ENCODE results near the gene KNDC1.

The KNDC1 gene

DNA sequence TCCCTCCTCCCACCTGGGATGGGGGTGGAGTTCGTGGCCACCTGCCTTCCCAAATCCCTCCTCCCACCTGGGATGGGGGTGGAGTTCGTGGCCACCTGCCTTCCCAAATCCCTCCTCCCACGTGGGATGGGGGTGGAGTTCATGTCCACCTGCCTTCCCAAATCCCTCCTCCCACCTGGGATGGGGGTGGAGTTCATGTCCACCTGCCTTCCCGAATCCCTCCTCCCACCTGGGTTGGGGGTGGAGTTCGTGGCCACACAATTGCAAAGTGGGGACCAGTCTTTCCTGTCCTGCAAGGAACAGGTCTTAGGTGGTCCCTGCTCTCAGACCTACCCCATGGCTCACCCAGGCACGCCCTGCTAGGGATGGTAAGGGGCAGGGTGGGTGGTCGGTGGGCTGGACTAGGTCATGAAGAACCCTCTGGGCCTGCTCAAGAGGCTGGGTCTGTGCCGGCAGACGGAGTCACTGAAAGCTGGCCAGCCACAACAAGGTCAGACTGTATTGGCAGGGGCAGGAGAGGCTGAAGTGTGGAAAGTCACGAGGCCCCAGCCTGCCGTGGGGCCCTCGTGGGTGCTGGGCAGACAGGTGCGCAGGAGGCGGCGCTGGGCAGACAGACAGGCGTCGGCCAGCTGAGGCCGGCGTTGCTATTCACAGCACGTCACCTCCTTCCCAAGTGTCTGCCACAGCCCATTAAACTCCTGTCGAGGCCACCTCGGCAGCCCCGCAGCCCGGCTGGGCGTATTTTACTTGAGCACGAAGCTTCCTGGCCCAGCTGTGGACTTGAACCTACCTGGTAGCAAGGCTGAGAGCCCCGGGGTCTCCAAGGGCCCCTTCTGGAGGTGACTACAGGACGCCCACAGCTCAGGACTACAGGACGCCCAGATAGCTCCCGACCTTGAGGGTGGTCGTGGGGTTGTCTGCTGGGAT is 4.1 kb downstream of the KNDC1 start:
- peaks cover 12% of the 10 kb centered on the region for H3K27me3 ChIP-seq (ENCODE audit: control insufficient read depth, insufficient read depth, low read length)
- no peak overlapping the region for H3K4me3 ChIP-seq (ENCODE audit: low read length)
- no peaks in the 10 kb centered on the region for H3K4me1 ChIP-seq (ENCODE audit: control insufficient read depth, insufficient read depth, low read length)
- no peak overlapping the region for H3K27ac ChIP-seq (ENCODE audit: low read depth, low read length)
- H3K36me3 ChIP-seq (ENCODE audit: control insufficient read depth, insufficient read depth, low read length), result no peaks in the 10 kb centered on the region
- no peak overlapping the region for H3K9ac ChIP-seq (ENCODE audit: low read length)

DNA sequence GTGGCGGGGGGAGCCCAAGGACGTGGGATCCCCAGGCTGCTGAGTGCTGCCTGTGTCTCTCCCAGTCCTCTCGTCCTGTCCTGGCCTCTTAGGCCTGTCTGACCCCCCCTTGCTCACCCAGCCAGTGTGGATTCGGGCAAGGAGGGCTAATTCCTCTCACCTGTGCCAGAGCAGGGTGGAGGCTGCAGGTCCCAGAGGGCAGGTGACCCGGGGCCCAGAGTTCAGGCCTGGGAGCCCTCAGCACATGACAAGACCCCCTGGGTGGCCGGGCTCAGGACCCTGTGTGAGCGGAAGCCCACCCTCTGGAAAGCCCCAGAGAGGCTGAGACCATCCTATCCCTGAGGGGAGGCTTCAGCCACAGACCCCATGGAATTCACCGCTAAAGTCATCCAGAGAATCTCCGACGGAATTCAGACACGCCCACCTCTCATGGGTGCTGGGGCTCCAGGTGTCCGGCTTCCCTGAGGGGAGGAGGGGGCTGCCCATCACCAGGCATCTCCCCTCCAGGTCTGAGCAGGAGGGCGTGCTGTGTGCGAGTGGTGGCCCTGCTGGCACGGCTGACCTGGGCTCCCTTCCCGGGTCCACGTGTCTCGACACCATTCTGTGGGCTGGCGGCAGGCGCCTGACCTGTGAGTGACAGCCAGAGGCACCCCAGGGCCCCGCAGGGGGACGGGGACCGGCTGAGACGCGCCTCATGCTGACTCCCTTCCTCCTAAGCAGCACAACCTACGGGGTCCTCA is 5.0 kb downstream of the KNDC1 start:
- Histone ChIP-seq H3K4me1 (ENCODE audit: control insufficient read depth, insufficient read depth, low read length) (no peaks in the 10 kb centered on the region), H3K27ac (ENCODE audit: low read depth, low read length) (no peak overlapping the region), H3K9ac (ENCODE audit: low read length) (no peak overlapping the region), H3K27me3 (ENCODE audit: control insufficient read depth, insufficient read depth, low read length) (peaks cover 12% of the 10 kb centered on the region), H3K4me3 (ENCODE audit: low read length) (no peak overlapping the region), H3K36me3 (ENCODE audit: control insufficient read depth, insufficient read depth, low read length) (no peaks in the 10 kb centered on the region)

DNA sequence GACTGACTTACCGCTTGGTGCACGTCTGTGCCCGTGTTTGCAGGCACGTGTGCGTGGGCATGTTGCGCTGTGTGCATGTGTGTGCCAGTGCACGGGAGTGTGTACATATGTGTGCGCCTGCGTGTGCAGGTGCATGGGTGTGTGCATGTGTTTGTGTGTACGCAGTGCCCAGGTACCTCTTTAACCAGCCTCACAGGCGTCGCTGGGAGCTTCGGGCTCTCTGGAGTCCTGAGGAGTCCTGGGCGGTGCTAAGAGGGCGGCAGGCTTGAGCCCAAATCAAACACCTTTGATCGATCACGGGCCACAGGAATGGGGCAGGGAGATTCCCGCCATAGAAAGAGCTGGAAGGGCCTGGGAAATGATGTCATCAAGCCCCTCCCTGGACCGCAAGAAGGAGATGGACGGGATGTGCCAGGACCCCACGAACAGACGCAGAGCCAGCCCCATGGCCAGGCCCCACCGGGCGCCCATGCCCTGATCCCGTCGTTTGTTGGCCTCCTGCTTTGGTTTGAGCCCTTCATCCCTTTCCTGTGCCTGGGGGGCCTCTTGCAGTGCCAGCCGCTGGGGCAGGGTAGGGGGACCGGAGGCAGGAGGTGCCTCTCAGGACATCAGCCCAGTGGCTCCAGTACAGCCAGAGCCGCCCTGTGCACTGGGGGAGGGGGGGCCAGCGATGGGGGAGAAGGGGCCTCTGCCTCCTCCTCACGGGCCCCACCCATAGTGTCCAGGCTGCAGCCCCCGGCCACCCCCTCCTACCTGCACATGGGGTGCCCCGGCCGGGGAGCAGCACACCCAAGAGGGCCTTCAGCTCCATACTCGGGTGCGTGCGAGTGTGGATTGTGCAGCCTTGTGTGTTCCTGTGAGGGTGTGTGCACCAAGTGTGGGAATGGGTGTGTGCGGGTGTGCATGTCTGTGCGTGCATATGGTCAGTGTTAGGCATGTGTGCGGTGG is 5.8 kb downstream of the KNDC1 start:
- peaks cover 12% of the 10 kb centered on the region for H3K27me3 ChIP-seq (ENCODE audit: control insufficient read depth, insufficient read depth, low read length)
- H3K4me1 ChIP-seq (ENCODE audit: control insufficient read depth, insufficient read depth, low read length), result no peaks in the 10 kb centered on the region

DNA sequence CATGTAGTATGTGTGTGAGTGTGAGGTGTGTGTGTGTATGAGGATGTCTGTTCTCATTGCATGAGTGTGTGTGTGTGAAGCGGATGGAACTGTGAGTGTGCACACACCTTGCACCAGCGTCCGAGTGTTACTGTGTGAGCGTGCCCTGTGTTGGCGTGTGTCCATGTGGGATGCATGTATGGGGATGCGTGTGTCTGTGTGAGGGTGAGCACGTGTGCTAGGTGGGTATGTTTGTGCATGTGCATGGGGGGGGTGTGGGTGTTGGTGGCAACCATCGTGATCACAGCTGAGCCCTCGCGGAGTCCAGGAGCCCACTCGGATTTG is 6.4 kb downstream of the KNDC1 start:
- H3K4me1 ChIP-seq (ENCODE audit: control insufficient read depth, insufficient read depth, low read length), result no peaks in the 10 kb centered on the region
- no peak overlapping the region for H3K4me3 ChIP-seq (ENCODE audit: low read length)
- no peak overlapping the region for H3K27ac ChIP-seq (ENCODE audit: low read depth, low read length)
- H3K9ac ChIP-seq (ENCODE audit: low read length), result no peak overlapping the region
- H3K27me3 ChIP-seq (ENCODE audit: control insufficient read depth, insufficient read depth, low read length), result peaks cover 8% of the 10 kb centered on the region
- no peaks in the 10 kb centered on the region for H3K36me3 ChIP-seq (ENCODE audit: control insufficient read depth, insufficient read depth, low read length)

More for the DNA sequence above, 5.8 kb downstream of the KNDC1 start:
- Histone ChIP-seq H3K9ac (ENCODE audit: low read length) (no peak overlapping the region), H3K27ac (ENCODE audit: low read depth, low read length) (no peak overlapping the region), H3K36me3 (ENCODE audit: control insufficient read depth, insufficient read depth, low read length) (no peaks in the 10 kb centered on the region), H3K4me3 (ENCODE audit: low read length) (no peak overlapping the region)

DNA sequence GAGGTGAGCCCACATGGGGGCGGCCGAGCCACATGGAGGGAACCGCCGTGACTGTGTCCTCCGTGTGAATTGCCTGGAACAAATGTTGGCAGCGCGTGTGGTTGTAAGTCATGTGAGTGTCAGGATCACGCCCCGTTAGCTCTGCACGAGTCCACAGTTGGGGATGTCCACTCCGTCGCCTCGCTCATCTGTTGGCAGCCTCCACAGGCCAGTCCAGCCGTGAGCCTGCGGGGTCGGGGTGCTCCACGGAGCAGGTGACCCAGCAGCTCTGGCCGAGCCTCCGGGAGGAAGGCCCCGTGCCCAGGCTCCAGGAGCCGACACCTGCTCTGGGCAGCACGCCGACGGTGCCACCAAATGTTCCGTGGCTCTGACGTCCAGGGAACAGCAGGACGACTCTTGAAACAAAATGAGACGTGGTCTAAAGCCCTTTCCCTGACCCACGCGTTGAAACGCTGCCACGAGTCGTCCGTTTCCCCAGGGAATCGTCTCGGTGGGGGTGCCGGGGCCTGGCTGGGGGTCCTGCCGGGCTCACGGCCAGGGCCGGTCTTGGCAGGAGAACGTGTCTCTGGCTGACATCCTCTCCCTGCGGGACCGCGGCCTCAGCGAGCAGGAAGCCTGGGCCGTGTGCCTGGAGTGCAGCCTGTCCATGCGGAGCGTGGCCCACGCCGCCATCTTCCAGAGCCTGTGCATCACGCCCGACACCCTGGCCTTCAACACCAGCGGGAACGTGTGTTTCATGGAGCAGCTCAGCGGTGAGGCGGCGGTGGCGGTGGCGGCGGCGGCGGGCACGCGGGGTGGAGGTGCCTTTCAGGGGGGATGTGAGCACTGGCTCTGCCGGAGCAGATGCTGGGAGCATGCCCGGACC is 7.0 kb downstream of the KNDC1 start:
- Histone ChIP-seq H3K4me3 (ENCODE audit: low read length) (no peak overlapping the region), H3K9ac (ENCODE audit: low read length) (no peak overlapping the region), H3K27me3 (ENCODE audit: control insufficient read depth, insufficient read depth, low read length) (peaks cover 5% of the 10 kb centered on the region), H3K36me3 (ENCODE audit: control insufficient read depth, insufficient read depth, low read length) (no peaks in the 10 kb centered on the region), H3K27ac (ENCODE audit: low read depth, low read length) (no peak overlapping the region), H3K4me1 (ENCODE audit: control insufficient read depth, insufficient read depth, low read length) (no peaks in the 10 kb centered on the region)

DNA sequence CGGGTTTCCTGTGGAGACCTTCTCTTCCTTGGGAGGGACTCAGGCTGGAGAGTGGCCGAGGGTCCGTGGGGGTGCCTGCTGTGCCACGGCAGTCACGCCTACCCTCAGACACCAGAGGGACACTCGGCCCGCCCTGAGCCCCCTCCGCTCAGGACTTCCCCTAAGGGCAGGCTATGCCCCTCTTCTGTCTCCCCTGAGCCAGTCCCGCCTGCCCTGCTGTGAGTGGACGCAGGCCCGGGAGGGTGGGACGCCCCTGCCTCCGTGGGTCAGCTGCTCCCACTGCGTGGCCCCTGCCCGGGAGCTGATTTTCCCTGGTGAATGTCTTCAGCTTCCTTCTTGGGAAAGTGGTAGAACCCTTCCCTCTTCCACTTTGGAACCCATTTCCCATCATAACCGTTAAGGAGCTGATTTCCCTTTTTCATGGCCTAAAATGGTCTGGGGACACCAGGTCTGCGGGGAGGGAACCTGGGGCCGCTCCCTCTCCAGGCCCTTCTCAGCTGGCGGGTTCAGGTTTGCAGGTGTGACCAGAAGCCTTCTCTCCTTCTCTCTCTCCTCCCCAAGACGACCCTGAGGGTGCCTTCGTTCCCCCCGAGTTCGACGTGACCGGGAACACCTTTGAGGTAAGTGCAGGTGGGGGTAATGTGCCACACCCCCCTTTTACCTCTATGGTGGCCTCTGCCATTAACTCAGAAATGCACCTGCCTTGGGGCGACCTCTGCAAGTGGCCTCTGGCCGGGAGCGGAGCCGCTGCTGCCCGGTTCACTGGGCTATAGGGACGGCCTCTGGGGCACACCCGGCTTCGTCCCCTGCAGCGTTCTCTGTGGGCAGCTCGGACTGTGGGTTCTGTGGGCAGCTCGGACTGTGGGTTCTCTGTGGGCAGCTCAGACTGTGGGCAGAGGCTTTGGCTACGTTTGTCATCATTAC is 7.9 kb downstream of the KNDC1 start:
- peaks cover 2% of the 10 kb centered on the region for H3K27me3 ChIP-seq (ENCODE audit: control insufficient read depth, insufficient read depth, low read length)
- no peak overlapping the region for H3K9ac ChIP-seq (ENCODE audit: low read length)
- no peaks in the 10 kb centered on the region for H3K36me3 ChIP-seq (ENCODE audit: control insufficient read depth, insufficient read depth, low read length)
- no peaks in the 10 kb centered on the region for H3K4me1 ChIP-seq (ENCODE audit: control insufficient read depth, insufficient read depth, low read length)
- H3K4me3 ChIP-seq (ENCODE audit: low read length), result no peak overlapping the region
- H3K27ac ChIP-seq (ENCODE audit: low read depth, low read length), result no peak overlapping the region

DNA sequence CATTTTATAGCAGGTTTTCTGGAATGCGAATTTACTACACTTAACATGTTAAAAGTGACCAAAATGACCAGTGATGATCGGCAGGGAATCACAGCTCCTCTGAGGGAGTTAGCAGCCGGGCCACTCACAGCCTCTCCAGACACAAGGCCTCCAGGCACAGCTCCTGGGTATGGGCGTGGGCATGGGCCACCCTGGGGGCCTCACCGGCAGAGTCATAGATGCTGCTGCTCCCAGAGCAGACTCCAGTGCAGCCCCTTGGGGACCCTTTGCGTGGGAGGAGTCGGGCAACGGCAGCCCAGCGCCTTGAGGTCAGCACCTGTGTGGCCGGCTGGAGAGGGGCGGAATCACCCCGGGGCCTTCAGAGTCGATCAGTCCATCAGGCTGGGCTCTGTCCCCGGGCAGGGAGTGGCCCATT is 8.6 kb downstream of the KNDC1 start:
- H3K36me3 ChIP-seq (ENCODE audit: control insufficient read depth, insufficient read depth, low read length), result no peaks in the 10 kb centered on the region
- H3K27me3 ChIP-seq (ENCODE audit: control insufficient read depth, insufficient read depth, low read length), result no peaks in the 10 kb centered on the region

DNA sequence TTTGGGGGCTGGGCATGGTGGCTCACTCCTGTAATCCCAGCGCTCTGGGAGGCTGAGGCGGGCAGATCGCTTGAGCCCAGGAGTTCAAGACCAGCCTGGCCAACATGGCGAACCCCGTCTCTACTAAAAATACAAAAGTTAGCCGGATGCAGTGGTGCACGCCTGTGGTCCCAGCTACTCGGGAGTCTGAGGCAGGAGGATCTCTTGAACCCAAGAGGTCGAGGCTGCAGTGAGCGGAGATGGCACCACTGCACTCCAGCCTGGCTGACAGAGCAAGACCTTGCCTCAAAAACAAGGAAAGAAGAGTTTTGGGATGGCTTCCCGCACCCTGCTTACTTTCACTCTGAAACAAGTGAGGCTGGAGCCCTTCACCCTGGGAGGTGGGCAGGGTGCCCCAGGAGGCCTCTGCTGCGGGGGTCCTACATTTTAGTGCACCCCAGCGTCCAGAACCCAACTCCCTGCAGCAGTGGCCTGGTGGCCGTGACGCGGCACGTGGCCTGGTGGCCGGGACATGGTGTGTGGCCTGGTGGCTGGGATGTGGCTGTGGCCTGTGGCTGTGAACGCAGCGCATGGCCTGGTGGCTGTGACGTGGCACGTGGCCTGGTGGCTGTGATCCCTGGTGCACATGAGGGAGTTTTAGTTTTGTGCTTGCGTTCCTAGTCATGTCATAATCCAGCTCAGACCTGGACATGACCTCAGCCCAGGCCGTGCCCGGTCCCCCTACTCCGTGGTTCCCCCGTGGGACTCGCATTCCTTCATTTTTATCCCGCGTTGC is 9.3 kb downstream of the KNDC1 start:
- no peak overlapping the region for H3K4me3 ChIP-seq (ENCODE audit: low read length)
- H3K9ac ChIP-seq (ENCODE audit: low read length), result no peak overlapping the region
- no peaks in the 10 kb centered on the region for H3K4me1 ChIP-seq (ENCODE audit: control insufficient read depth, insufficient read depth, low read length)
- no peaks in the 10 kb centered on the region for H3K36me3 ChIP-seq (ENCODE audit: control insufficient read depth, insufficient read depth, low read length)
- no peaks in the 10 kb centered on the region for H3K27me3 ChIP-seq (ENCODE audit: control insufficient read depth, insufficient read depth, low read length)
- no peak overlapping the region for H3K27ac ChIP-seq (ENCODE audit: low read depth, low read length)

More for the DNA sequence above, 8.6 kb downstream of the KNDC1 start:
- Histone ChIP-seq H3K4me3 (ENCODE audit: low read length) (no peak overlapping the region), H3K9ac (ENCODE audit: low read length) (no peak overlapping the region), H3K27ac (ENCODE audit: low read depth, low read length) (no peak overlapping the region), H3K4me1 (ENCODE audit: control insufficient read depth, insufficient read depth, low read length) (no peaks in the 10 kb centered on the region)

DNA sequence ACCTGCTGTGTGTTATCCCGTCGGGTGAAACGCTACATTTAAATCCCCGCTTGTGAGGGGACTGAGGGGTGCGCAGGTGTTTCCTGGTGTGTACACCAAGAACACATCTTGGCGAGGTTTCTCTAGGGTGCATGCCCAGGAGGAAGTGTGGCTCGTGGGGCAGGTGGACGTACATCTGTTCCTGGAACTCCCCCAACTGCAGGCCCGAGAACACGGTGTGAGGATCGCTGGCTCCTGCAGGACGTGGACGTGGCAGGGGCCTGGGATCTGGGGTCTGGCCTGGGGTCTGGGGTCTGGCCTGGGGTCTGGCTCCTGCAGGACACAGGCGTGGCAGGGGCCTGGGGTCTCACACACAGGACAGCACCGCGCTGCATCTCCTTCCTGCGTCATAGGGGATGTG is 10.1 kb downstream of the KNDC1 start:
- no peaks in the 10 kb centered on the region for H3K27me3 ChIP-seq (ENCODE audit: control insufficient read depth, insufficient read depth, low read length)

DNA sequence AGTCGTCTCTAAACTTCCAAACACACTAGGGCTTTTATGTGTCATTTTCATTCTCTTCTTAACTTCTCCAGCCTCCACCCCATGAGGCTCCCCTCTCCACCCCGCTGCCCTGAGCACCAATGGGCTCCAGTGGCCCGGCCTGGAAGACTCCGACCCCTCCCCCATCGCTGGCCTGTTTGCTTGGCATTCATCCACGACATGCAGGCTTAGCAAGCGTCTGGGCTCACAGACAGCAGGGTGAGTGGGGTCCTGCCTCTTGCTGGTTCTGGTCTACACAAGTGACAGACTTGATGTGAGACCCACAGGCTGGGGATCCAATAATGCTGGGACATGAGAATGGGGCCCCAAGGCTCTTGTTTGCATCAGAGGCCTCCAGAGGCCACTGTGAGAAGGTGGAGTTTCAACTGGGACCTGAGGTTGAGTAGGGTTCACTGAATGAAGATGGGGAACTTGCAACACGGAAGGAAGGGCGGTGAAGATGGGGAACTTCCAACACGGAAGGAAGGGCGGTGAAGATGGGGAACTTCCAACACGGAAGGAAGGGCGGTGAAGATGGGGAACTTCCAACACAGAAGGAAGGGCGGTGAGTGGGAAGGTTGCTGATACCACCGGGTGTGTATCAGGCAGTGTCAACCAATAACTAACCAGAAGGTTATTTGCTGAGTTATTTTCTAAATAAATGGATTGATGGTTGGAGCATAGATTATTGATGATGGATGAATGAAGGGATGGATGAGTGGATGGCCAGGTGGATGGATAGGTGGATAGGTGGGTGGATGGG is 14.0 kb downstream of the KNDC1 start:
- no peaks in the 10 kb centered on the region for H3K36me3 ChIP-seq (ENCODE audit: control insufficient read depth, insufficient read depth, low read length)
- no peak overlapping the region for H3K4me3 ChIP-seq (ENCODE audit: low read length)
- no peak overlapping the region for H3K27ac ChIP-seq (ENCODE audit: low read depth, low read length)
- H3K9ac ChIP-seq (ENCODE audit: low read length), result no peak overlapping the region
- H3K4me1 ChIP-seq (ENCODE audit: control insufficient read depth, insufficient read depth, low read length), result no peaks in the 10 kb centered on the region
- H3K27me3 ChIP-seq (ENCODE audit: control insufficient read depth, insufficient read depth, low read length), result no peaks in the 10 kb centered on the region

More for the DNA sequence above, 10.1 kb downstream of the KNDC1 start:
- H3K27ac ChIP-seq (ENCODE audit: low read depth, low read length), result no peak overlapping the region
- no peaks in the 10 kb centered on the region for H3K4me1 ChIP-seq (ENCODE audit: control insufficient read depth, insufficient read depth, low read length)
- H3K4me3 ChIP-seq (ENCODE audit: low read length), result no peak overlapping the region
- no peak overlapping the region for H3K9ac ChIP-seq (ENCODE audit: low read length)
- no peaks in the 10 kb centered on the region for H3K36me3 ChIP-seq (ENCODE audit: control insufficient read depth, insufficient read depth, low read length)

Data from rectal smooth muscle tissue (tissue), 1 donor.